GM19395 (cell line): ENCODE results near the gene SORBS1.
A peak's percentile ranks its signal among the peaks of the same experiment; 100 is the strongest.

ENCODE experiments used
- ATAC-seq: cut with Tn5 transposase; IDR thresholded peaks from one replicate; pipeline ENCODE4 v1.9.1; 2021; ENCODE audit warnings: mild to moderate bottlenecking, moderate library complexity; ENCODE audit not compliant: unreplicated experiment

Gene SORBS1

DNA sequence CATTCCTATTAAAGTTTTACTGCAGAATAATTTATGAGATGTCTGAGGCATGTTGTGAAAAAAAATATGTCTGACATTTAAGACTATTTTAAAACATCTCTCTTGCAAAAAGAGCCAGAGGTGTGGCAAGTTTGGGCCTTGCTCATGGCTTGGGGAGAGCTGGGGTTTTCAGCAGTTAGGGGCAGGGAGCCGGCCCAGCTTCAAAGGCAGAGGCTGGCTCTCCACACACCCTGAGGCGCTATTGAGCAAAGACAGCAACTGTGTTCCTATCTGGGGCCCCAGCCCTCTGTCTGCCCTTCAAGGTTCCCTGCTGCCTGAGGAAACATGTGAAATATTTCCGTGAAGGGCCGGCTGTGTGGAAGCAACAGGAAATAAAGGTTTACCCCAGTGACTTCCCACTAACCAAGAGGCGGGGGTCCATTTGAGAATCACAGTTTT is 94.0 kb downstream of the SORBS1 start:
- ATAC-seq: no peak

DNA sequence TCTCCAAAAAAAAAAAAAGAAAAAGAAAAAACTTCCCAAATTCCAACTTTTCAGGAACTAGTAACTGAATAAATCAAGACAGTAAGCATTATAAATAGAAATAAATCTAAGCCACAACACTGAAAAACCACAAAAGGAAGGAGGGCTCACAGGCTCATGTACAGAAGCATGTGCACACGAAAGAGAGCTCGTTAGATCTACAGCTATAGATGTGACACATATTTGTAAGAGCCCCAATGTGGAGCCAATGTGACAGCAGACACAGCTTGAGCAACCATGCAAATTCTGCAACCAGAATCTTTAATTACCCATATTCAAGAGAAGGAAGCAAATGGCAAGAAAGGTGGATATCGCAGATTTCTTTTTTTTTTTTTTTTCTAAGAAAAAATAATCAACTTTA is 94.7 kb downstream of the SORBS1 start:
- ATAC-seq: no peak

DNA sequence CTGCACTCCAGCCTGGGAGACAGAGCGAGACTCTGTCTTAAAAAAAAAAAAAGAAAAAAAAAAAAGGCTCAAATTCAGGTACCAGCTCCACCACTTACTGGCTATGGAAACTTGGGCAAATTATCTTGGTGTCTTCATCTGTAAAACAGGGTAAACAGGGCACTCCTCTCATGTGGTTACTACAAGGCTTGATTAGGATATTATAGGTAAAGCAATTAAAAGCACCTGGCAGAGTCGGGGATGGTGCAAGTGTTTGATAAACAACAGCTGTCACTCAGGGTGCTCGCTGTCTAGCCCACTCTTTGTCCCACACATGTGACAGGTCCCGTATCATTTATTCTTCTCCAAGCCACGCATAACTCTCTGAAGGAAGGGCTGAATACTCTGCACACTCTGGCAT is 96.9 kb downstream of the SORBS1 start:
- ATAC-seq: no peak

DNA sequence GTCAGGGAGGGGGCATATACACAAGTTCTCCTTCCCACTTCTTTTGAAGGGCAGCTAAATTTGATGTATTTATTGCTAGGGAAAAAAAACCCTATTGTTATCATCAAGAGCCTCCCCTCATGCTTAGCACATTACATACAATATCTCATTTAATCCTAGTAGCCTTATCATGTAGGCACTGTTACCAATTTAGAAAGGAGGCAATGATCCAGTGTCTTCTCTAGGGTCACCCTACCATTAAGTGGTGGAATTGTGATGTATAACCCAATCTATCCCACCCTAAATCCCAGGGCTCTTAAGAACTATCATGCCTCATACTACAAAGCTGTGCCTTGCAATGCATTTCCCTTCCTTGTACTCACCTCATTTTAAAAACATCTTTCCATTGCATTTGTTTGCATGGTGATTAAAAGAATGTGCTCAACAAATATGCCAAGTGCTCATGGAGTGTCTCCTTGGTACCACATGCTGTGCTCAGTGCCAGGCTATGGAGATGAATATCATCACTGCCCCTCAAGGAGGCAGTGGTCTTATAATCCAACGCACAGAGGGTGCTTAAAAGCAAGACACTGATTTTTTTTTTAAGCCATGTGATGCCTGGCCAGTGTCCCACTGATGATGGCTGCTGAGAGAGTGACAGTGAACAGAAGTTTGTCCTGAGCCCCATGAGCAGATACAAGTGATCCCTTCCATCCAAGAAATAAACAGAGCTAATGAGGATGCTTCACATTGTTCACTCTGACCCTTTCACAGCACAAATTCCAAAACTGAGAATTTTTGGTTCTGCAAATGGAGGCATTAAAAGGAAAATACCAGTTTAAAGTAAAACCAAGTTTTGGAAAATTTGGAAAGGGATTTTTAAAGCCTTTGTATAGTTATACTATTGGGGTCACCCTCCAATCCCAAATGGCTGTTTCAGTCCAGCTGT is 98.2 kb downstream of the SORBS1 start:
- no peak for ATAC-seq

DNA sequence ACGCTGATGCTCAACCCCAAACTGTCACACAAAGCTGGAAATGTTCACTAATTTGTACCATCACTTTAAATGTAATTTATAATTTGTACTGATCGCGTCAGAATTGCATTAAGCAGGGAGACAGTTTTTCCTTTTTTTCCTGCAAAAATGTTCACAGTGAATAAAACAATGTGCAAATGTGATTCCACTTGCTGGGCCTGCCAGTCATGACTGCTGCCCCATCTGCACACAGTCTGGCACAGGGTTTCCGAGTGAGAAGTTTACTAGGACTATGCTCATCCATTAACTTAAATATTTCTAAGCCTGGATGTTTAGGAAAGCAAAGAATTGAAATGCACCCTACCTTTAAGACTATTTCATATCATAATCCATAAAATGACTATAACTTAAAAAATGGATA is 99.6 kb downstream of the SORBS1 start:
- no peak for ATAC-seq

DNA sequence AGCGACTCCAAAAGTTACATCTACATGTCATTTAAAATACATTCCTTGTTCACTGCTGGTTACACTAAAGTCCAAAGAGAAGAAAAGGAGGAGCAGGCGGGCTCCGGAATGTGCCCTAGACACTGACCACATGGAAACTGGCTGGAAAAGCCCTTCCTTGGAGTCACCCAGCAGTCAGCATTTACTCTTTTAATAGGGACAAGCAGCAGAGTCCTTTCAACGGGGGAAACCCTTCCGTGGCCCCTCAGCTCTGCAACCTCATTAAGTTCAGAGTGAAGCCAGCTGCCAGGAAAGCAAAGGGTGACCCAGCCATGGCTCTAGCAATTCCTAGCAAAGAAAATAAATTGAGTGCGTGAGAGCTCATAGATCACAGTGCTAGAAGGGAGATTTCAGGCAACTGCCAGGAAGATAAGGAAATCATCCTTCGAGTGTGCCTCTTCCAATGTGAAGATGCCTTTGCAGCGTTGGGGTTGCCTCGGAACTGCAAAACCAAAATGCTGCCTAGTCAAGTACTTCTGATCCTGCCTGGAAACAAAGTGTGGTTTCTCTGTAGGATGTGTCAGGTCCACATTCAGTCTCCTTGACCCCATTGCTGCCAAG is 101.6 kb downstream of the SORBS1 start:
- ATAC-seq: no peak

DNA sequence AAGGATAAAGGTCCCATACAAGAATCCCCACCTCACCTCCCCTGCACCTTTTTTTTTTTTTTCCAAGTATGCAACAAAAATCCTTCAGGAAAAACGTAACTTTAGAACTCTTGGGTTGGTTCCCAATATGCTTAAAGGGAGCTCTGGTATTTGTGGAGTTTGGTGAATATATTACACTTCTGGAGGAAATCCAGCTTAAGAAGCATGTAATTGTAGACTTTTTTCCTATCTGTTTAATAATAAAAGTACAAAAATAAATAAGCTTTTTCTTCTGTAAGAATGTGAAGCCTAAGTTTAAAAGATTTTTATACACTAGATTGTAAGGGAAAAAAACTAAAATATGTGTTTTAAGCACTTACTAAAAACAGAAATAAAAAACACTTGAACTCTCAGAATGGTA is 102.3 kb downstream of the SORBS1 start:
- no peak for ATAC-seq

DNA sequence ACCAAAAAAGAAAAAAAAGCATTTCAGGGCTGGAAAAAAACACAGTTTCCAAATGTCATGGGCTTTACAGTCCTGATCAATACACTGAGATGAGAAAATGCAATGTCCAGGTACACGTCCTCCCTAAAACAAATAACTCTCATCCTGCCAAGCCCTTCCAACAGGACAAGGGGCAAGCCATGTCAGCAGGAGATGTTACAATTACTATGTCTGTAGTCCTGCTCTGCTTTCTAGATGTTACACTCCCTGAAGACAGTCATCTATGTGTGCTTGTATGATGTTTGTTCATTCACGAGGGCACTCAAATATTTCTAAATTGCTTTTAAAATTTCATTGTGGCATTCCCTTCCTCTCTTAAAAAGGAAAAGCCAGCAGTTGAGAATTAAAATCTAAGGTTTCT is 103.2 kb downstream of the SORBS1 start:
- no peak for ATAC-seq

DNA sequence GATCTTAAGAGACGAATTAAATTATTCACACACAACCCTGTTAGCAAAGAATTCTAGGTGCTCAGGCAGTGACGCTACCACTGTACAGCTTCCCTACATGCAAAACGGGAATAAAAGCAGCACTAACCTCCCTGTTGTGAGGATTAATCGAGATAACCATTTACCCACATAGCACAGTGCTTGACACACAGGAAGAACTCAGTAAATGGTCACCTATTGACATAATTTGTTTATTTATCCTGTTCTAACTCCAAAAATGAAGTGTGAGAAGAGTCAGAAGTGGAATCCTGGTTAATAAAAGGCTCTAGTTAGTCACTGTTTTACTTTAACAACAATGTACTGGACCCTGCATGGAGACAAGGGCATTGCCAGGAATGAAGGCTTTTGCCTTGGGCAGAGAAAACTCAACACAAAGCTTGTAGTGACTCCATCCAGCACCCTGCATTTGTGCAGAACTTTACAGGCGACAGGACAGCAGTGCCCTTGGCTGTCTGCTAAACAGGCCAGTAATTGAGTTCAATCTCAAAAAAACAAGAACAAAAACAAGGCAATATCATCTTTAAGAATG is 103.8 kb downstream of the SORBS1 start:
- ATAC-seq: no peak

DNA sequence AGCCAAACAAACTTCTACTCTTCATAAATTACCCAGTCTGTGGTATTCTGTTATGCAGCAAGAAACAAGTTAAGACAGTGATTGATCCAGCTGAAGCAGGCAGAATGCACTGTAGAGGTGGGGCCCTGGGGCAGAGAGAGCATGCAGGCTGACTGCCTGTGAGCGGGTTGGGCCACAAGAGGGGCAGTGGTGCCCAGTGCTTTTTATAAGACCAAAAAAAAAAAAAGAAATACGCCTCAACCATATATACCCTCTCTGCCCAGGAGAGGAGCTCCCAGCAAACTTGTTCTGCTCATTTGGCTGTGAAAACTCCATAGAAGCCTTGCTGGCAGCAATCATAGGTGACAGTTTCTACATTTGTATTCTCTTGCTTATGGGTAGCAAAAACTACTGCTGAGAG is 104.7 kb downstream of the SORBS1 start:
- no peak for ATAC-seq

DNA sequence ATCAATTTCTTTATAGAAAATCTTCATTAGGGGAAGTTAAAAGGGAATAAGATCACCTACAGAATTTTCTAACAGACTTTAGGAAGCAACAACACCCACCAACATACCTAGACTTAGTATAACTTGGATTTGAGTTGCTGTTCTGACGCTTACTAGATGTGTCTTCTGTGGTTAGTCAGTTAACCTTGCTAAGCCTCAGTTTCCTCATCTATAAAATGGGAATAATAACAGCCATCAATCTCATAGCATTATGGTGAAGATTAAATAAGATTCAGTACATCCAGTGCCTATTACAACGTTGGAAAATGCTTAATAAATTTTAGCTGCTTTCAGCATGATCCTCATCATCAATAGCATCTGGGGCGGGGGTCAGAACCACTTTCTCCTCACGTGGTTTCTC is 106.2 kb downstream of the SORBS1 start:
- no peak for ATAC-seq

DNA sequence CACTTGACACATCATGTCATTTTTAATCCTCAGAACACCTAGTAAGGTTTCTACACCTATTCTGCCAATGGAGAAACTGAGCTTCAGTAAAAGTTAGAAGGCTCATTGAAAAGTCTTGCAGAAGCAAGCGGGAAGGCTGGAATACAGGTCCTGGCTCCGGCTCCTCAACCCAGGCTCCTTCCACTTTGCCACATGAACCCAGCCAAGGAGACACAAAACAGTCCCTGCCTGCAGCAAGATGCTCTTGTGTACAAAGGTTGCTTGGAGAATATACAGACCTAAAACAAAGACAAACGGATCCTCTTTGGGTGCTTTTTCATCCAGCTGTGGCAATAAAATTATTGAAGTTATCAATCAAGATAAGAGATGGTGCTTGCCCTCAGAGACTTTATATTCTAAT is 106.8 kb downstream of the SORBS1 start:
- ATAC-seq: no peak

DNA sequence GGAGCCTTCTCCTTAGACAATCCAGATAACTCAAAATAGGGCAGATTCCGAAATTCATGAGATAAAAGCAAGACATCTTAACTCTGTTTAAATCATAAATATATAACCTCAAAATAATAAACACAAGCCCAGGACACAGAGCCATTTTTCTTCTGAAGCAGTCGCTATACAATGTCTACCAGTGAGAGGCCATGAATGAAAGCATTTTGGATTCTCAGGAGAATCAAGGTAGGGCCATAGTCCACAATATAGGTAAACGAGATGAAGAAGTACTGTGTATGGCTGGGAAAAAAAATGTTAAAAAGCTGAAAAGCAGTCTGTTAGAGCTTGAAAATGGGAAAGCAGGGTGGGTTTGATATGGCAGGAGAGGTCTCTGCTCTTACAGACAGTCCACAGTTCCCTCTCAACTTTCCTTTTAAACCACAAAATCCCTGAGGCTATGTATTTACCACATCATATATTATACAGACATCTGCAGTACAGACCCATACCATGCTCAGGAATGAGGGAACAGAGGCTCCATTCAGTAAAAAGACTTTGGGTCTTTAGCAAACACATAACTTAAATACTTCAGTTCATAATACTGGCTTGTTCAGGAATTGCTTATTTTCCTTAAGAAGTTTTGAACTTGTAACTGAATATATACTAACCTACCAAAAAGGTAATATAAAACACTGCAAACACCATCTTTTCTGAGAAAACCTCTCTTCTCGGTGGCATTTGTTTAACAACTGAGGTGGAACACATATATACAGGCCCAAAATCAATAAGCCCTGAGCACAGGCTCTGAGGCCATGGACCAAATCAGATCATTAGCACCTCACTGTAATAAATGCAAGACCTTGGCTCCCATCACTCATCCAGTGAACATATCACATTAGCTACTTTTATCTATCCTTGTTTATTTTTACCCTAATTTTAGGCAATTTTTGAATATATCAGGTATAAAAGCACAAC is 109.3 kb downstream of the SORBS1 start:
- ATAC-seq: no peak

DNA sequence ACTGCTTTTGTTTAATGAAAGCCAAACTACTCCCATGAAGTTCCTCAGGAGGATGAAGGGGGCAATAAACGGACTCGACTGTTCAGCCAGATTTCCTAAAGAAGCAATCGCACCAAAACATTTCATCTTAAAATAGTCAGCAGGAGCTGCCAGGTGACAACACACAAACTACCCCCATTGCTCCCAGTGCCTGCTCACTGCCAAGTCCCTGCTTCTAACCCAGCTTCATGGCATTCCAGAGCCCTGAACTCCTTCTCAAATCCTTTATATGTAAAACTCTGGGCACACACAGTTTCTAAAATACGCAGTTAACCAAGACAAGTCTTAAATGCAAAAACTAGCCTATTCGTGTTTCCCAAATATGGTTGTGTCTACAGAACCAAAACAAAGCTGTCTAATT is 110.0 kb downstream of the SORBS1 start:
- no peak for ATAC-seq

DNA sequence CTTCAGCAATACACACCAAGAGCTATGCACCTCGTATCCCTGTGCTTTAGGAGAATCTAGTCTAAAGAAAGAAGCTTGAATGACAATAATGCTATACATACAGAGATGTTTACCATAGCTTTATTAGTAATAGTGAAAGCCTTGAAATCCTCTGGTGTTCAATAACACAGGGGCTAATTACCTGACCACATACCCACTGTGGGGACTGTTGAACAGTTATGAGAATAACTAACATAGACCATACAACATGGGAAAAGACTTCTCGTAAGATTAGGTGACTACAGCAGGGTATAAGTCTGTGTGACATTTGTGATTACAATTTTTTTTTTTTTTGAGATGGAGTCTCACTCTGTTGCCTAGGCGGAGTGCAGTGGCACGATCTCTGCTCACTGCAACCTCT is 111.0 kb downstream of the SORBS1 start:
- ATAC-seq: no peak

DNA sequence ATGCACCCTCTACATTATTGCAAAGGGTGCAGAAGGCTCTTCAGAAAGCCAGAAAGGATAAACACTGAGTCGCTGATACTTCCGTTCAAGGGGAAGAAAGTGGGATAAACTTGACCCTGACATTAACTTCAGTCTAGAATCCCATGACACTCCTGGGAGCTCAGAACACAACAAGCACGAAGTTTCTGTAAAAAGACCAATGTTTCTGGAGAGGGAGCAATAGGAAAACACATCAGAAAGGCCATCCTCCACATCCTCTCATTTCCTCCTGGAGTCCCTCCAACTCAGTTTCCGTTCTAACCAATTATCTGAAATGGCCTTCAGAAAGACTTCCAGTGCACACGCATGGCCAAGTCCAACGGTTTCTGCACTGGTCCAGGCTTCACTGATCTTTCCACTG is 113.5 kb downstream of the SORBS1 start:
- ATAC-seq: no peak

DNA sequence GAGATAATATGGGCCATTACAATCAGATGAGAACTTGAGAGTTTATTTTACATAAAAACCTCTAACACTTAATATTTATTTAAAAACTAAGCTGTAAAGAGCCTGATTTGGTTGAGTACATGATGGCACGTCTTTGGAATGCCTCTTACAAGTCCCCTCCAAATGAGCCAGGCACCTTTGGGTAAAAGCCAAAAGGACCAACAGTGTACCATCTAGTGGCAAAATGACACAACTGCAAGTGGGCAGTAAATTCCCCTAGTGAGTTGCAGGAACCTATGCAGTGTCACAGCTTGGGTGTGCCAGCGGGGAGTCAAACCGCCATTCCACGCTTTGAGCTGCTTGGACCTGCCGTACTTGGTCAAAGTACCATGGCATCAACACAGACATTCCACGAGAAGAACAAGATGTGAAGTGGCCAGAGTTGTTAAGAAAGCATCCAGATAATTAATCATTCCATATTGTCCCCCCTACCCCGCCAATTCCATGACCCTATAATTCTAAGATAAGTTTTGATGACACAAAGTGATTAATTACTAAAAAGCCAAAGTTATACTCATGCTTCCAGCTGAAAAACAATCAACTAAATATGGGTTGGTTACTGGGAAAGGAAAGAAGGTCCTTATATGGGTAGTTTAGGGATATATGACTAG is 115.2 kb downstream of the SORBS1 start:
- peak; percentile 90 for ATAC-seq

DNA sequence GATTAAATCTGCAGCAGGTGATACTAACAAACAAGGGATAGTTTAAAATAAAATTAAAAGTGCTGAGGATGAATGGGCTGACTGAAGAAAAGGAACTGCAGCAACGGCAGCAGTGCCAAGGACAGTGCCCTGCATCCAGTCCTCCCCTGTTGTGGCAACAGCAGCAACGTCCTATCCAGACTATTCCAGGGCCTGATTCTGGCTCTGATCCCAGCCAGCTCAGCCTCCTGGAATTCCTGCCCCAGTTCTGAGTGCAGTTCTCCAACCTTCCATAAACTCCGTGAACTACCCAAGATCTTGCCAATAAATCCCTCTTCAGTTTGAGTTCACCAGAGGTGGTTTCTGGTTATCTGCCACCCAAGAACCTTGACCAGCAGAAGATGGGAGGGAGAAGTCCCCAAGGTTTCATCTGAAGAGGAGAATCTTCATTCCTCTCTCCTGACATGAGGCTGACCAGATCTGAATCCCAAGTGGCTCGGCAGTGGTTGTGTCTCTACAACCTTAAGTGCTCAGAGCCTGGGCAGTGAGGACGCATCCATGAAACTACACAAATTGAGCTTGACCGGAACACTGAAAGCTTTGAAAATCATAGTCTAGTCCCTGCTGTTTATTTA is 115.8 kb downstream of the SORBS1 start:
- ATAC-seq: no peak

DNA sequence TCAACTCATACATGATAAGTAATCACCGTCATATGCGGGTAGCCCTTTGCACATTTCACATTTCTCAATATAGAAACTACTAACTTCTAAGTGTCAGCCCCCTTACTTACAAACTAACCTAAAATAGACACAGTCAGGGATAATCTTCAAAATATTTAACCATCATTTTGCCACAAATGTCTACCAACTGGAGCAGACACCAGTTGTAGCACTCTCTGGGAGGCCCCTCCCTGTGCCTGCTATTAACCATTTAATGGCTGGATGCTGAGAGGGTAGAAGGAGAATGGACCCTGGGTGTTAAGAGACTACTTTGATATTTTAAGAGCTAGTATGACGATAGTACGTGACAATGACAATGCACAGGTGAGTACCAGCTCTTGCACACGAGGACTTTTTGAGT is 116.4 kb downstream of the SORBS1 start:
- no peak for ATAC-seq

DNA sequence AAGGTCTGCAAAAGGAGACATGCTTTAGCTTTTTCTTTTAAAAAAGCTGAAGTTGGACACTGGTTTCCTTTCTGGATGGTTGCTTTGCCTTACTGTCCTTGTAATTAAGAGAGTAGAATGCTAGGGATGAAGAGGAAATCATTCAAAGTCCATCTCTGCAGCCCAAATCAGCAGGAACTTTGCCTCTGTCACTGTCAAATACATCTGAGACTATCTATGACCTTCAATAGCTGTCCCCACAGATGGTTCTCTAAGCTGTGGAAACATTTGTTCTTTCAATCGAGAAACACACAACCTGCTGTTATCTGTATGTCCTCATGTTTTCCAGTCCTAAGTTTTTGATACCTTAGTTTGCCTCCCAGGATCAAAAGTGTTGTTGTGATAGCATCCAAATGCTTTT is 117.5 kb downstream of the SORBS1 start:
- ATAC-seq: no peak
